CD8-positive, alpha-beta memory T cell (primary cell): ENCODE results near the gene USH1C. TPM values are rescaled to one million over a fixed set of nuclear protein-coding genes. Genes with fewer than 3 reads are reported as not detected.

Experiments used
- CTCF ChIA-PET: fragments of 350-600 bp; sonication (Branson Sonifier 250); formaldehyde crosslinking; loops from one replicate; lab custom pipeline; 2021; ENCODE audit warnings: antibody characterized with exemption; lab: Charles Lee
- POLR2A ChIA-PET: fragments of 350-600 bp; sonication (Branson Sonifier 250); formaldehyde crosslinking; loops from one replicate; lab custom pipeline; 2021; ENCODE audit warnings: antibody characterized with exemption; lab: Charles Lee
- DNase-seq, 5 donors: peaks; one replicate each; pipeline versions ENCODE4 v3.0.0 to v3.0.0-alpha.2; 2020 to 2022; ENCODE audit warnings: mixed read lengths in 1 of 5
- H3K27ac ChIP-seq: one replicate; pipeline ENCODE4 v1.7.0; 2013; ENCODE audit warnings: low read depth, mild to moderate bottlenecking, low read length, moderate library complexity
- H3K27me3 ChIP-seq: 2 replicates; pipeline ENCODE4 v1.7.0; 2013; ENCODE audit warnings: low read length, mild to moderate bottlenecking; ENCODE audit not compliant: insufficient read depth, poor library complexity, severe bottlenecking
- H3K36me3 ChIP-seq: 2 replicates; pipeline ENCODE4 v1.7.0; 2013; ENCODE audit warnings: mild to moderate bottlenecking, low read length, moderate library complexity; ENCODE audit not compliant: insufficient read depth
- H3K4me1 ChIP-seq: 2 replicates; pipeline ENCODE4 v1.7.0; 2013; ENCODE audit warnings: mild to moderate bottlenecking, low read length, moderate library complexity; ENCODE audit not compliant: insufficient read depth
- H3K4me3 ChIP-seq: 2 replicates; pipeline ENCODE4 v1.7.0; 2013; ENCODE audit warnings: mild to moderate bottlenecking, low read length
- H3K9me3 ChIP-seq: 2 replicates; pipeline ENCODE4 v1.7.0; 2013; ENCODE audit warnings: mild to moderate bottlenecking, low read length
- H3K27ac Mint-ChIP-seq, 8 donors: one replicate each; pipeline ENCODE4 v1.8.0; 2020 to 2021; ENCODE audit warnings: mixed read lengths in 8 of 8, mild to moderate bottlenecking in 6 of 8, inconsistent platforms in 3 of 8, moderate library complexity in 3 of 8
- H3K27me3 Mint-ChIP-seq, 2 donors: one replicate each; pipeline ENCODE4 v1.8.0; 2020 to 2021; ENCODE audit warnings: mixed read lengths in 2 of 2, mild to moderate bottlenecking in 1 of 2, moderate library complexity in 1 of 2
- H3K36me3 Mint-ChIP-seq, 3 donors: one replicate each; pipeline ENCODE4 v1.8.0; 2020 to 2021; ENCODE audit warnings: mixed read lengths in 3 of 3, inconsistent platforms in 1 of 3, mild to moderate bottlenecking in 1 of 3
- H3K4me1 Mint-ChIP-seq, 3 donors: one replicate each; pipeline ENCODE4 v1.8.0; 2020 to 2021; ENCODE audit warnings: mixed read lengths in 3 of 3, inconsistent platforms in 1 of 3, mild to moderate bottlenecking in 1 of 3
- H3K4me3 Mint-ChIP-seq, 7 donors: one replicate each; pipeline ENCODE4 v1.8.0; 2020 to 2021; ENCODE audit warnings: mixed read lengths in 7 of 7, mild to moderate bottlenecking in 6 of 7, moderate library complexity in 4 of 7, inconsistent platforms in 2 of 7
- H3K9me3 Mint-ChIP-seq, 5 donors: one replicate each; pipeline ENCODE4 v1.8.0; 2020 to 2022; ENCODE audit warnings: mixed read lengths in 5 of 5, mild to moderate bottlenecking in 3 of 5, moderate library complexity in 2 of 5, inconsistent platforms in 1 of 5
- polyA plus RNA-seq: library from polyadenylated mRNA; unstranded; fragments of 300-500 nt; fragmentation: Illumina TruSeq; gene quantifications from one replicate; pipeline ENCODE4 v1.2.3, GENCODE V29; 2021
- total RNA-seq, 2 experiments: library from RNA; stranded (reverse); gene quantifications; one replicate each; pipeline ENCODE4 v1.2.3, GENCODE V29; 2021

Gene USH1C
- total and polyA plus RNA-seq, 3 experiments from 2014 or later: not detected

- Histone ChIP-seq H3K27ac (no peak overlapping the region), H3K4me1 (no peaks in the 10 kb centered on the region), H3K36me3 (no peaks in the 10 kb centered on the region), H3K27me3 (no peaks in the 10 kb centered on the region), H3K9me3 (no peaks in the 10 kb centered on the region), H3K4me3 (no peak overlapping the region)
- H3K4me1 Mint-ChIP-seq: no peaks in the 10 kb centered on the region
- H3K9me3 Mint-ChIP-seq: no peaks in the 10 kb centered on the region
- CTCF ChIA-PET: no interaction called here
- DNase-seq: no peak
- H3K27me3 Mint-ChIP-seq: peaks cover 6 to 8% of the 10 kb centered on the region in 2 donors
- H3K27ac Mint-ChIP-seq: no peak overlapping the region
- H3K4me3 Mint-ChIP-seq: no peak overlapping the region
- POLR2A ChIA-PET: no interaction called here
- H3K36me3 Mint-ChIP-seq: peaks cover 0 to 2% (median 0%) of the 10 kb centered on the region in 3 donors
Measured at GRCh38 chr11:17581036-17581731, 37.0 kb upstream of the USH1C start.

- Mint-ChIP-seq H3K27me3 (peaks cover 2 to 3% of the 10 kb centered on the region in 2 donors), H3K4me1 (no peaks in the 10 kb centered on the region), H3K9me3 (no peaks in the 10 kb centered on the region), H3K36me3 (peaks cover 0 to 2% (median 0%) of the 10 kb centered on the region in 3 donors), H3K27ac (no peak overlapping the region), H3K4me3 (no peak overlapping the region)
- Histone ChIP-seq H3K4me3 (no peak overlapping the region), H3K9me3 (no peaks in the 10 kb centered on the region), H3K4me1 (no peaks in the 10 kb centered on the region), H3K27me3 (no peaks in the 10 kb centered on the region), H3K27ac (no peak overlapping the region), H3K36me3 (no peaks in the 10 kb centered on the region)
- POLR2A ChIA-PET: no interaction called here
- CTCF ChIA-PET: no interaction called here
- no peak for DNase-seq
Measured at GRCh38 chr11:17580271-17580670, 36.1 kb upstream of the USH1C start.

- H3K4me1 Mint-ChIP-seq: no peaks in the 10 kb centered on the region
- no peak overlapping the region for H3K4me3 ChIP-seq
- POLR2A ChIA-PET: no interaction called here
- H3K9me3 Mint-ChIP-seq: no peaks in the 10 kb centered on the region
- DNase-seq: no peak
- CTCF ChIA-PET: no interaction called here
- H3K27ac ChIP-seq: no peak overlapping the region
- H3K4me1 ChIP-seq: no peaks in the 10 kb centered on the region
- no peak overlapping the region for H3K4me3 Mint-ChIP-seq
- no peaks in the 10 kb centered on the region for H3K36me3 ChIP-seq
- no peaks in the 10 kb centered on the region for H3K27me3 ChIP-seq
- H3K9me3 ChIP-seq: no peaks in the 10 kb centered on the region
- no peak overlapping the region for H3K27ac Mint-ChIP-seq
- peaks cover 2 to 4% of the 10 kb centered on the region in 2 donors for H3K27me3 Mint-ChIP-seq
- H3K36me3 Mint-ChIP-seq: peaks cover 0 to 2% (median 0%) of the 10 kb centered on the region in 3 donors
Measured at GRCh38 chr11:17579451-17579850, 35.2 kb upstream of the USH1C start.

GRCh38 chr11:17578958-17579357, 34.7 kb upstream of the USH1C start:
- CTCF ChIA-PET: no interaction called here

GRCh38 chr11:17578296-17578695, 34.1 kb upstream of the USH1C start:
- no peak for DNase-seq
- CTCF ChIA-PET: no interaction called here

More at GRCh38 chr11:17578958-17579357, 34.7 kb upstream of the USH1C start:
- H3K9me3 Mint-ChIP-seq: no peaks in the 10 kb centered on the region
- H3K36me3 Mint-ChIP-seq: peaks cover 0 to 2% (median 0%) of the 10 kb centered on the region in 3 donors
- H3K4me1 ChIP-seq: no peaks in the 10 kb centered on the region
- H3K27me3 ChIP-seq: no peaks in the 10 kb centered on the region
- POLR2A ChIA-PET: interaction anchor here (0.6 kb wide), 1 partner anchor 228 kb away, joined by 3 read pairs; no protein-coding TSS in a partner anchor
- no peak overlapping the region for H3K4me3 Mint-ChIP-seq
- no peaks in the 10 kb centered on the region for H3K9me3 ChIP-seq
- no peak for DNase-seq
- H3K4me3 ChIP-seq: no peak overlapping the region
- H3K4me1 Mint-ChIP-seq: no peaks in the 10 kb centered on the region
- no peak overlapping the region for H3K27ac Mint-ChIP-seq
- H3K27me3 Mint-ChIP-seq: peaks cover 2 to 4% of the 10 kb centered on the region in 2 donors
- no peaks in the 10 kb centered on the region for H3K36me3 ChIP-seq
- H3K27ac ChIP-seq: no peak overlapping the region

GRCh38 chr11:17575431-17576425, 31.5 kb upstream of the USH1C start:
- H3K4me1 Mint-ChIP-seq: peaks cover 0 to 5% (median 2%) of the 10 kb centered on the region in 3 donors
- CTCF ChIA-PET: no interaction called here
- DNase-seq: no peak

More at GRCh38 chr11:17578296-17578695, 34.1 kb upstream of the USH1C start:
- peaks cover 0 to 2% (median 0%) of the 10 kb centered on the region in 3 donors for H3K36me3 Mint-ChIP-seq
- Histone ChIP-seq H3K36me3 (no peaks in the 10 kb centered on the region), H3K27ac (no peak overlapping the region), H3K27me3 (no peaks in the 10 kb centered on the region), H3K4me3 (no peak overlapping the region), H3K4me1 (no peaks in the 10 kb centered on the region), H3K9me3 (no peaks in the 10 kb centered on the region)
- peaks cover 3 to 10% of the 10 kb centered on the region in 2 donors for H3K27me3 Mint-ChIP-seq
- POLR2A ChIA-PET: interaction anchor here (0.6 kb wide), 1 partner anchor 229 kb away, joined by 3 read pairs; no protein-coding TSS in a partner anchor
- H3K4me3 Mint-ChIP-seq: no peak overlapping the region
- no peak overlapping the region for H3K27ac Mint-ChIP-seq
- no peaks in the 10 kb centered on the region for H3K4me1 Mint-ChIP-seq
- H3K9me3 Mint-ChIP-seq: no peaks in the 10 kb centered on the region

GRCh38 chr11:17574141-17575091, 30.2 kb upstream of the USH1C start:
- CTCF ChIA-PET: no interaction called here

More at GRCh38 chr11:17575431-17576425, 31.5 kb upstream of the USH1C start:
- H3K27me3 Mint-ChIP-seq: peaks cover 8 to 14% of the 10 kb centered on the region in 2 donors
- Histone ChIP-seq H3K4me1 (no peaks in the 10 kb centered on the region), H3K27ac (no peak overlapping the region), H3K9me3 (no peaks in the 10 kb centered on the region), H3K36me3 (no peaks in the 10 kb centered on the region), H3K4me3 (no peak overlapping the region), H3K27me3 (no peaks in the 10 kb centered on the region)
- H3K27ac Mint-ChIP-seq: no peak overlapping the region
- H3K36me3 Mint-ChIP-seq: peaks cover 0 to 1% (median 0%) of the 10 kb centered on the region in 3 donors
- no peak overlapping the region for H3K4me3 Mint-ChIP-seq
- POLR2A ChIA-PET: no interaction called here
- no peaks in the 10 kb centered on the region for H3K9me3 Mint-ChIP-seq

More at GRCh38 chr11:17574141-17575091, 30.2 kb upstream of the USH1C start:
- peaks cover 8 to 14% of the 10 kb centered on the region in 2 donors for H3K27me3 Mint-ChIP-seq
- Histone ChIP-seq H3K4me3 (no peak overlapping the region), H3K27me3 (no peaks in the 10 kb centered on the region), H3K27ac (no peak overlapping the region), H3K4me1 (no peaks in the 10 kb centered on the region), H3K36me3 (no peaks in the 10 kb centered on the region), H3K9me3 (no peaks in the 10 kb centered on the region)
- no peaks in the 10 kb centered on the region for H3K9me3 Mint-ChIP-seq
- no peak overlapping the region for H3K27ac Mint-ChIP-seq
- no peak for DNase-seq
- H3K4me1 Mint-ChIP-seq: peaks cover 0 to 5% (median 2%) of the 10 kb centered on the region in 3 donors
- no peaks in the 10 kb centered on the region for H3K36me3 Mint-ChIP-seq
- POLR2A ChIA-PET: no interaction called here
- no peak overlapping the region for H3K4me3 Mint-ChIP-seq
